H9 (cell line): ENCODE data around the gene CIB4. TPM values are rescaled to one million over a fixed set of nuclear protein-coding genes. Genes with fewer than 3 reads are reported as not detected.

ENCODE experiments used
- DNase-seq: peaks from one replicate; pipeline ENCODE4 v3.0.0-alpha.2; 2017
- H2AFZ ChIP-seq: one replicate; pipeline ENCODE4 v1.6.1; 2013; ENCODE audit warnings: mild to moderate bottlenecking, low read length, control low read depth, moderate library complexity
- H2AK5ac ChIP-seq: 2 replicates; pipeline ENCODE4 v1.6.1; 2013; ENCODE audit warnings: low read length, control low read depth, mixed read lengths; ENCODE audit not compliant: insufficient read length
- H2BK120ac ChIP-seq: one replicate; pipeline ENCODE4 v1.6.1; 2013; ENCODE audit warnings: low read depth, mild to moderate bottlenecking, low read length, control low read depth, inconsistent platforms; ENCODE audit not compliant: poor library complexity, severe bottlenecking
- H2BK12ac ChIP-seq: 2 replicates; pipeline ENCODE4 v1.6.1; 2013; ENCODE audit warnings: low read length, control low read depth, mixed read lengths, low read depth; ENCODE audit not compliant: insufficient read length
- H2BK15ac ChIP-seq: 2 replicates; pipeline ENCODE4 v1.6.1; 2013; ENCODE audit warnings: low read depth, low read length, control low read depth
- H2BK20ac ChIP-seq: one replicate; pipeline ENCODE4 v1.6.1; 2013; ENCODE audit warnings: low read depth, mild to moderate bottlenecking, low read length, control low read depth, inconsistent platforms; ENCODE audit not compliant: poor library complexity, severe bottlenecking
- H2BK5ac ChIP-seq: 2 replicates; pipeline ENCODE4 v1.6.1; 2013; ENCODE audit warnings: low read length, control low read depth, mixed read lengths; ENCODE audit not compliant: insufficient read length
- H3K14ac ChIP-seq: 2 replicates; pipeline ENCODE4 v1.6.1; 2013; ENCODE audit warnings: low read length, control low read depth; ENCODE audit not compliant: insufficient read depth
- H3K18ac ChIP-seq: 2 replicates; pipeline ENCODE4 v1.6.1; 2013; ENCODE audit warnings: low read depth, mild to moderate bottlenecking, mixed read lengths, low read length, control low read depth; ENCODE audit not compliant: insufficient read length
- H3K23ac ChIP-seq: 2 replicates; pipeline ENCODE4 v1.6.1; 2013; ENCODE audit warnings: low read length, control low read depth, mixed read lengths, low read depth; ENCODE audit not compliant: insufficient read length
- H3K23me2 ChIP-seq: 2 replicates; pipeline ENCODE4 v1.6.1; 2013; ENCODE audit warnings: low read depth, mild to moderate bottlenecking, mixed read lengths, low read length, control low read depth; ENCODE audit not compliant: insufficient read length, poor library complexity, severe bottlenecking
- H3K27ac ChIP-seq: 2 replicates; pipeline ENCODE4 v1.5.1; 2013; ENCODE audit warnings: low read length, control low read depth, mixed read lengths, low read depth; ENCODE audit not compliant: insufficient read length
- H3K27me3 ChIP-seq: 2 replicates; pipeline ENCODE4 v1.6.1; 2013; ENCODE audit warnings: low read length, control low read depth, inconsistent platforms; ENCODE audit not compliant: insufficient read depth
- H3K4ac ChIP-seq: 2 replicates; pipeline ENCODE4 v1.6.1; 2013; ENCODE audit warnings: low read depth, mild to moderate bottlenecking, control low read depth, inconsistent platforms, low read length, moderate library complexity
- H3K4me1 ChIP-seq: 2 replicates; pipeline ENCODE4 v1.6.1; 2013; ENCODE audit warnings: low read length, control low read depth, inconsistent platforms; ENCODE audit not compliant: insufficient read depth
- H3K4me2 ChIP-seq: 2 replicates; pipeline ENCODE4 v1.6.1; 2013; ENCODE audit warnings: low read length, control low read depth, mixed read lengths; ENCODE audit not compliant: insufficient read length, insufficient read depth
- H3K56ac ChIP-seq: 2 replicates; pipeline ENCODE4 v1.6.1; 2013; ENCODE audit warnings: low read depth, mild to moderate bottlenecking, mixed read lengths, low read length, control low read depth; ENCODE audit not compliant: insufficient read length
- H3K79me1 ChIP-seq: 2 replicates; pipeline ENCODE4 v1.6.1; 2013; ENCODE audit warnings: low read depth, mild to moderate bottlenecking, moderate library complexity, low read length, control low read depth, inconsistent platforms; ENCODE audit not compliant: insufficient read depth, poor library complexity, severe bottlenecking
- H3K79me2 ChIP-seq: 2 replicates; pipeline ENCODE4 v1.6.1; 2013; ENCODE audit warnings: low read length, control low read depth, inconsistent platforms; ENCODE audit not compliant: insufficient read depth
- H3K9ac ChIP-seq: 2 replicates; pipeline ENCODE4 v1.6.1; 2013; ENCODE audit warnings: low read length, control low read depth, mixed read lengths; ENCODE audit not compliant: insufficient read length; ENCODE audit errors: extremely low read depth
- H3K9me3 ChIP-seq: one replicate; pipeline ENCODE4 v1.6.1; 2013; ENCODE audit warnings: low read depth, low read length, inconsistent platforms; ENCODE audit not compliant: control insufficient read depth
- H3T11ph ChIP-seq: one replicate; pipeline ENCODE4 v1.6.1; 2013; ENCODE audit warnings: mild to moderate bottlenecking, low read length, control low read depth, inconsistent platforms
- H4K20me1 ChIP-seq: one replicate; pipeline ENCODE4 v1.6.1; 2013; ENCODE audit not compliant: control insufficient read depth, insufficient read length, insufficient read depth
- H4K5ac ChIP-seq: 2 replicates; pipeline ENCODE4 v1.6.1; 2013; ENCODE audit warnings: low read depth, mild to moderate bottlenecking, mixed read lengths, low read length, control low read depth; ENCODE audit not compliant: insufficient read length
- H4K8ac ChIP-seq: replicated peaks from 2 replicates; pipeline ENCODE4 v1.6.1; 2013; ENCODE audit warnings: low read length, control low read depth, mixed read lengths, low read depth; ENCODE audit not compliant: insufficient read length
- H4K91ac ChIP-seq: 2 replicates; pipeline ENCODE4 v1.6.1; 2013; ENCODE audit warnings: low read depth, mild to moderate bottlenecking, moderate library complexity, mixed read lengths, low read length, control low read depth; ENCODE audit not compliant: insufficient read length
- H3K27ac Mint-ChIP-seq, 3 experiments: 2 replicates in 2 of 3; 3 replicates in 1 of 3; pipeline ENCODE4 v1.8.0; 2020 to 2021; ENCODE audit warnings: mixed read lengths in 3 of 3, mild to moderate bottlenecking in 1 of 3, moderate library complexity in 1 of 3
- H3K27me3 Mint-ChIP-seq: 2 replicates; pipeline ENCODE4 v1.8.0; 2021; ENCODE audit warnings: low read depth, mild to moderate bottlenecking, moderate library complexity, mixed read lengths
- H3K36me3 Mint-ChIP-seq, 3 experiments: 2 replicates in 2 of 3; 3 replicates in 1 of 3; pipeline ENCODE4 v1.8.0; 2020 to 2021; ENCODE audit warnings: low read depth in 3 of 3, mixed read lengths in 3 of 3; ENCODE audit not compliant: insufficient read depth in 1 of 3
- H3K4me1 Mint-ChIP-seq, 2 experiments: 2 replicates each; pipeline ENCODE4 v1.8.0; 2020; ENCODE audit warnings: mixed read lengths in 2 of 2
- H3K4me3 Mint-ChIP-seq, 2 experiments: 2 replicates in 1 of 2; 3 replicates in 1 of 2; pipeline ENCODE4 v1.8.0; 2020 to 2021; ENCODE audit warnings: mild to moderate bottlenecking in 2 of 2, mixed read lengths in 2 of 2, moderate library complexity in 1 of 2
- H3K9me3 Mint-ChIP-seq, 2 experiments: 2 replicates in 1 of 2; 3 replicates in 1 of 2; pipeline ENCODE4 v1.8.0; 2020; ENCODE audit warnings: mild to moderate bottlenecking in 2 of 2, mixed read lengths in 2 of 2, moderate library complexity in 1 of 2
- WGBS: extraction: QIAGEN DNeasy Blood & Tissue Kit; methylation state at CpG from one replicate; pipeline ENCODE4 v1.1.7; 2013; ENCODE audit warnings: missing lambda C conversion rate, low lambda C conversion rate, mixed read lengths; ENCODE audit not compliant: insufficient read length; ENCODE audit errors: extremely low coverage; 5-methylcytosine and 5-hydroxymethylcytosine counted together
- total RNA-seq: library from RNA; stranded (reverse); gene quantifications from 2 replicates; pipeline ENCODE4 v1.2.1, GENCODE V29; 2021
- TF ChIP-seq, protein P1 (sequence below): fragments of 200-600 bp; sonication (generic); conservative IDR thresholded peaks from 3 replicates; pipeline ENCODE4 v1.8.0; 2021; ENCODE audit warnings: antibody characterized with exemption, mild to moderate bottlenecking

The CIB4 gene
- total RNA-seq, 1 experiment from 2014 or later: not detected

DNA sequence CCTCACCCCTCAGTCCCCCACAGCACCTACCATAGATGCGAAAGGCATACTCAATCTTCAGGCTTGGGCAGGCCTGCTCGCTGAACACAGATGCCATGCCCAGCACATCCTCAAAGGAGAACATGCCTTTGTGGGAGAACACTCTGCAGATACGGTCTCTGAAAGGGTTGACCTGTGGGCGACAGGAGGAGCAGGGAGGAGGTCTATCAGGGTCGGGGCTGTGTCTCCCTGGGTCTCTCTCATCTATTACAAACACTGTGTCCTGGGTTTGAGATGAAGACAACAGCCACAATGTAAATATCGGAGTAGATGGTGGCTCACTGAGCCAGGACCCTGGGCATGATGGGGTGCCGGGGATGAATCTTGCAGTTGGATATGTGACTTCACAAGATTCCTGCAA is 46.0 kb downstream of the CIB4 start:
- TF ChIP-seq, protein P1, sequence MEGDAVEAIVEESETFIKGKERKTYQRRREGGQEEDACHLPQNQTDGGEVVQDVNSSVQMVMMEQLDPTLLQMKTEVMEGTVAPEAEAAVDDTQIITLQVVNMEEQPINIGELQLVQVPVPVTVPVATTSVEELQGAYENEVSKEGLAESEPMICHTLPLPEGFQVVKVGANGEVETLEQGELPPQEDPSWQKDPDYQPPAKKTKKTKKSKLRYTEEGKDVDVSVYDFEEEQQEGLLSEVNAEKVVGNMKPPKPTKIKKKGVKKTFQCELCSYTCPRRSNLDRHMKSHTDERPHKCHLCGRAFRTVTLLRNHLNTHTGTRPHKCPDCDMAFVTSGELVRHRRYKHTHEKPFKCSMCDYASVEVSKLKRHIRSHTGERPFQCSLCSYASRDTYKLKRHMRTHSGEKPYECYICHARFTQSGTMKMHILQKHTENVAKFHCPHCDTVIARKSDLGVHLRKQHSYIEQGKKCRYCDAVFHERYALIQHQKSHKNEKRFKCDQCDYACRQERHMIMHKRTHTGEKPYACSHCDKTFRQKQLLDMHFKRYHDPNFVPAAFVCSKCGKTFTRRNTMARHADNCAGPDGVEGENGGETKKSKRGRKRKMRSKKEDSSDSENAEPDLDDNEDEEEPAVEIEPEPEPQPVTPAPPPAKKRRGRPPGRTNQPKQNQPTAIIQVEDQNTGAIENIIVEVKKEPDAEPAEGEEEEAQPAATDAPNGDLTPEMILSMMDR: no peak
- Mint-ChIP-seq H3K4me1 (peaks cover 8 to 20% of the 10 kb centered on the region in 2 experiments), H3K9me3 (no peaks in the 10 kb centered on the region), H3K27me3 (peaks cover 46% of the 10 kb centered on the region), H3K4me3 (no peak overlapping the region), H3K36me3 (no peaks in the 10 kb centered on the region), H3K27ac (no peak overlapping the region)
- no peak overlapping the region for H2BK12ac ChIP-seq
- no peak overlapping the region for H4K91ac ChIP-seq
- H3K23me2 ChIP-seq: no peaks in the 10 kb centered on the region
- no CpG with 5 or more reads among the region's 7 CpGs for WGBS
- peak; percentile 11 for DNase-seq
- H2BK15ac ChIP-seq: no peak overlapping the region
- H3K9ac ChIP-seq: no peak overlapping the region
- H4K8ac ChIP-seq: no peak overlapping the region
- no peak overlapping the region for H3K18ac ChIP-seq
- H3T11ph ChIP-seq: no peak overlapping the region
- H2AFZ ChIP-seq: no peak overlapping the region
- H3K9me3 ChIP-seq: no peaks in the 10 kb centered on the region
- no peaks in the 10 kb centered on the region for H4K20me1 ChIP-seq
- H3K79me1 ChIP-seq: no peaks in the 10 kb centered on the region
- H2BK120ac ChIP-seq: no peak overlapping the region
- no peak overlapping the region for H2BK20ac ChIP-seq
- no peak overlapping the region for H4K5ac ChIP-seq
- no peak overlapping the region for H3K56ac ChIP-seq
- no peak overlapping the region for H3K14ac ChIP-seq
- H3K4me1 ChIP-seq: no peaks in the 10 kb centered on the region
- H3K27ac ChIP-seq: no peak overlapping the region
- H3K4me2 ChIP-seq: no peak overlapping the region
- no peak overlapping the region for H3K23ac ChIP-seq
- H3K79me2 ChIP-seq: no peaks in the 10 kb centered on the region
- no peak overlapping the region for H2AK5ac ChIP-seq
- H3K27me3 ChIP-seq: no peaks in the 10 kb centered on the region; the same call in 1 of the 2 replicates
- no peak overlapping the region for H3K4ac ChIP-seq
- no peak overlapping the region for H2BK5ac ChIP-seq
